SK-N-SH treated with all-trans-retinoic acid at 6 μM for 48 hours (cell line): ENCODE data around the gene MCIDAS.

Experiments used
- ATAC-seq: fragments of 200-7000 bp; cut with Tn5 transposase; 3 replicates; pipeline ENCODE4 v1.9.1; 2020; ENCODE audit warnings: mild to moderate bottlenecking, moderate library complexity
- ARNTL ChIP-seq: fragments of 450-650 bp; formaldehyde crosslinking; IDR thresholded peaks from 2 replicates; pipeline ENCODE4 v1.5.0; 2020; ENCODE audit warnings: low read depth, mild to moderate bottlenecking, moderate library complexity, borderline replicate concordance
- BACH2 ChIP-seq: fragments of 250-450 bp; sonication (Bioruptor Pico); IDR thresholded peaks from 2 replicates; pipeline ENCODE4 v1.9.0; 2021; ENCODE audit warnings: mild to moderate bottlenecking, borderline replicate concordance
- CSDC2 ChIP-seq: fragments of 250-450 bp; sonication (Bioruptor Pico); IDR thresholded peaks from 2 replicates; pipeline ENCODE4 v1.5.0; 2020; ENCODE audit warnings: mild to moderate bottlenecking, moderate library complexity
- ISL1 ChIP-seq: fragments of 250-450 bp; sonication (Bioruptor Pico); IDR thresholded peaks from 2 replicates; pipeline ENCODE4 v2.1.2; 2022; ENCODE audit warnings: mild to moderate bottlenecking, moderate library complexity
- PATZ1 ChIP-seq: fragments of 250-450 bp; sonication (Bioruptor Pico); IDR thresholded peaks from 2 replicates; pipeline ENCODE4 v1.8.0; 2020; ENCODE audit warnings: mild to moderate bottlenecking, moderate library complexity, borderline replicate concordance
- POU6F1 ChIP-seq: fragments of 250-450 bp; sonication (Bioruptor Pico); IDR thresholded peaks from 2 replicates; pipeline ENCODE4 v1.8.0; 2021; ENCODE audit warnings: low read depth, mild to moderate bottlenecking, moderate library complexity, borderline replicate concordance
- RARB ChIP-seq: fragments of 250-450 bp; sonication (Bioruptor Pico); IDR thresholded peaks from 2 replicates; pipeline ENCODE4 v1.8.0; 2021; ENCODE audit warnings: mild to moderate bottlenecking, moderate library complexity
- TSHZ2 ChIP-seq: fragments of 250-450 bp; sonication (Bioruptor Pico); IDR thresholded peaks from 2 replicates; pipeline ENCODE4 v1.5.0; 2020; ENCODE audit warnings: mild to moderate bottlenecking, moderate library complexity
- ZC3H10 ChIP-seq: fragments of 250-450 bp; sonication (Bioruptor Pico); IDR thresholded peaks from 2 replicates; pipeline ENCODE4 v1.5.1; 2021; ENCODE audit warnings: mild to moderate bottlenecking, moderate library complexity
- ZFP30 ChIP-seq: fragments of 450-650 bp; formaldehyde crosslinking; IDR thresholded peaks from 2 replicates; pipeline ENCODE4 v1.5.0; 2022; ENCODE audit warnings: mild to moderate bottlenecking, moderate library complexity
- ZNF565 ChIP-seq: fragments of 450-650 bp; formaldehyde crosslinking; conservative IDR thresholded peaks from 2 replicates; pipeline ENCODE4 v1.5.0; 2020; ENCODE audit warnings: low read depth, mild to moderate bottlenecking, moderate library complexity
- TF ChIP-seq, protein P1 (sequence below): fragments of 250-450 bp; sonication (Bioruptor Pico); IDR thresholded peaks from 2 replicates; pipeline ENCODE4 v1.5.1; 2020; ENCODE audit warnings: low read depth, mild to moderate bottlenecking, moderate library complexity

Gene MCIDAS

GRCh38 chr5:55236800-55237199 is 9.7 kb upstream of the MCIDAS start (continued):
- TF ChIP-seq TSHZ2: no peak
- no peak for TF ChIP-seq PATZ1 (CRISPR knock-in tag)

GRCh38 chr5:55234121-55234700 is 7.1 kb upstream of the MCIDAS start:
- ATAC-seq: peak; percentile 30
- TF ChIP-seq ZNF565 (CRISPR knock-in tag) (no peak), PATZ1 (CRISPR knock-in tag) (no peak), POU6F1 (CRISPR knock-in tag) (no peak)
- TF ChIP-seq, protein P1, sequence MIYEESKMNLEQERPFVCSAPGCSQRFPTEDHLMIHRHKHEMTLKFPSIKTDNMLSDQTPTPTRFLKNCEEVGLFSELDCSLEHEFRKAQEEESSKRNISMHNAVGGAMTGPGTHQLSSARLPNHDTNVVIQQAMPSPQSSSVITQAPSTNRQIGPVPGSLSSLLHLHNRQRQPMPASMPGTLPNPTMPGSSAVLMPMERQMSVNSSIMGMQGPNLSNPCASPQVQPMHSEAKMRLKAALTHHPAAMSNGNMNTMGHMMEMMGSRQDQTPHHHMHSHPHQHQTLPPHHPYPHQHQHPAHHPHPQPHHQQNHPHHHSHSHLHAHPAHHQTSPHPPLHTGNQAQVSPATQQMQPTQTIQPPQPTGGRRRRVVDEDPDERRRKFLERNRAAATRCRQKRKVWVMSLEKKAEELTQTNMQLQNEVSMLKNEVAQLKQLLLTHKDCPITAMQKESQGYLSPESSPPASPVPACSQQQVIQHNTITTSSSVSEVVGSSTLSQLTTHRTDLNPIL (CRISPR knock-in tag): no peak
- TF ChIP-seq, all 23 proteins: peak for 0

GRCh38 chr5:55232985-55233928 is 6.1 kb upstream of the MCIDAS start, which contains the start of gene CCNO:
TSS of gene CCNO (minus strand) at chr5:55233608. CDS start at chr5:55233523, 85 bp downstream.
- TF ChIP-seq RARB (CRISPR knock-in tag): no peak
- ATAC-seq: peak; percentile 81

- no peak for ATAC-seq
- TF ChIP-seq POU6F1 (CRISPR knock-in tag) (no peak), ISL1 (CRISPR knock-in tag) (no peak), ZFP30 (CRISPR knock-in tag) (no peak), ARNTL (CRISPR knock-in tag) (no peak), ZC3H10 (CRISPR knock-in tag) (no peak), BACH2 (CRISPR knock-in tag) (no peak), CSDC2 (CRISPR knock-in tag) (no peak), PATZ1 (CRISPR knock-in tag) (no peak)
- TF ChIP-seq, protein P1 (CRISPR knock-in tag): no peak
Observed at GRCh38 chr5:55232271-55232984, 5.3 kb upstream of the MCIDAS start.
